Gastrocnemius medialis (tissue), 4 donors: ENCODE data around the gene GPR78. TPM values are rescaled to one million over a fixed set of nuclear protein-coding genes. Genes with fewer than 3 reads are reported as not detected.

Experiments used
- ATAC-seq, 2 donors: fragments of 150-250 bp; one replicate each; pipeline ENCODE4 v1.9.1; 2016
- DNase-seq, 2 donors: peaks; one replicate each; pipeline ENCODE4 v3.0.0-alpha.2; 2019
- H3K27ac ChIP-seq, 4 donors: fragments of 200-600 bp; sonication (generic); 1 replicate in 1 of 4; 2 replicates in 3 of 4; pipeline ENCODE4 v1.5.1; 2016 to 2018; ENCODE audit warnings: mild to moderate bottlenecking in 2 of 4, moderate library complexity in 1 of 4
- H3K27me3 ChIP-seq, 3 donors: fragments of 200-600 bp; sonication (generic) in 2 of 3; 1 replicate in 1 of 3; 2 replicates in 2 of 3; pipeline versions ENCODE4 v1.5.1 to v1.6.0; 2016 to 2019; ENCODE audit warnings: mild to moderate bottlenecking in 1 of 3, moderate library complexity in 1 of 3
- H3K36me3 ChIP-seq, 2 donors: fragments of 200-600 bp; sonication (generic) in 1 of 2; one replicate each; pipeline ENCODE4 v1.5.1; 2017 to 2018
- H3K4me1 ChIP-seq, 2 donors: fragments of 200-600 bp; sonication (generic) in 1 of 2; one replicate each; pipeline ENCODE4 v1.5.1; 2016 to 2017; ENCODE audit warnings: mild to moderate bottlenecking in 2 of 2
- H3K4me3 ChIP-seq, 4 donors: fragments of 200-600 bp; sonication (generic) in 3 of 4; 1 replicate in 1 of 4; 2 replicates in 3 of 4; pipeline ENCODE4 v1.5.1; 2016 to 2019; ENCODE audit warnings: mild to moderate bottlenecking in 2 of 4
- H3K9me3 ChIP-seq, 3 donors: fragments of 200-600 bp; sonication (generic) in 2 of 3; 1 replicate in 1 of 3; 2 replicates in 2 of 3; pipeline ENCODE4 v1.5.1; 2016 to 2019
- CTCF ChIP-seq, 5 experiments: fragments of 450-650 bp in 3 of 5; fragments of 200-600 bp in 2 of 5; sonication (generic) in 2 of 5; IDR thresholded peaks in 4 of 5; conservative IDR thresholded peaks in 1 of 5; 1 replicate in 4 of 5; 2 replicates in 1 of 5; pipeline ENCODE4 v1.5.1; 2016 to 2019; ENCODE audit warnings: antibody characterized with exemption in 5 of 5, mild to moderate bottlenecking in 3 of 5, moderate library complexity in 3 of 5
- POLR2A ChIP-seq, 2 donors: fragments of 450-650 bp; IDR thresholded peaks; one replicate each; pipeline ENCODE4 v1.6.1; 2017; ENCODE audit warnings: antibody characterized with exemption in 2 of 2, mild to moderate bottlenecking in 2 of 2, moderate library complexity in 2 of 2
- in situ Hi-C, 4 donors: fragments of 200-750 bp; cut with MboI; loops; one replicate each; pipeline versions ENCODE4 v1.15.0 to v1.8.0; 2017; ENCODE audit warnings: low sequenced_read_pairs in 4 of 4
- intact Hi-C: fragments of 100-400 bp; cut with DNase I; formaldehyde crosslinking; loops from one replicate; pipeline ENCODE4 v1.15.1; 2023; ENCODE audit warnings: low total_unique reads
- total RNA-seq, 4 donors: library from RNA; depleted of rRNA; stranded (reverse); fragments of >200 nt; gene quantifications; one replicate each; pipeline versions ENCODE4 v1.1.0 to v1.2.3, GENCODE V29; 2016

GPR78 gene
- total RNA-seq, 4 donors from 2014 or later = not detected

GRCh38 chr4:8588196-8588470, 7.9 kb downstream of the GPR78 start:
- TF ChIP-seq POLR2A (IDR thresholded peaks at IDR 0.05) = no peak
- no peak for DNase-seq
- Histone ChIP-seq H3K4me3 (no peak overlapping the region), H3K36me3 (no peaks in the 10 kb centered on the region), H3K9me3 (no peaks in the 10 kb centered on the region), H3K27ac (no peak overlapping the region), H3K27me3 (peaks cover 30 to 44% (median 41%) of the 10 kb centered on the region in 3 donors), H3K4me1 (no peaks in the 10 kb centered on the region)
- intact Hi-C loops = no loop called here
- ATAC-seq = no peak
- in situ Hi-C loops = no loop called here

GRCh38 chr4:8589336-8589735, 9.1 kb downstream of the GPR78 start:
- ATAC-seq = no peak
- no peak for TF ChIP-seq POLR2A (IDR thresholded peaks at IDR 0.05)
- no peak for TF ChIP-seq CTCF (IDR thresholded peaks at IDR 0.05 in 4 of 5, conservative IDR thresholded peaks at IDR 0.05 in 1 of 5)
- Histone ChIP-seq H3K27me3 (peaks cover 41 to 51% (median 48%) of the 10 kb centered on the region in 3 donors), H3K36me3 (no peaks in the 10 kb centered on the region), H3K9me3 (no peaks in the 10 kb centered on the region), H3K4me1 (no peaks in the 10 kb centered on the region), H3K4me3 (no peak overlapping the region), H3K27ac (no peak overlapping the region)
- intact Hi-C loops = no loop called here
- in situ Hi-C loops = no loop called here
- DNase-seq = no peak

- Histone ChIP-seq H3K27me3 (peaks cover 41 to 48% (median 46%) of the 10 kb centered on the region in 3 donors), H3K4me3 (no peak overlapping the region), H3K27ac (no peak overlapping the region), H3K9me3 (no peaks in the 10 kb centered on the region), H3K36me3 (no peaks in the 10 kb centered on the region), H3K4me1 (no peaks in the 10 kb centered on the region)
- intact Hi-C loops (loop anchor here (5.0 kb wide), 1 partner anchor 348 kb away; no protein-coding TSS in a partner anchor), in situ Hi-C loops (loop anchor here in 1 of 4 donors (10.0 kb wide), 1 partner anchor 125 kb away; no protein-coding TSS in a partner anchor)
- TF ChIP-seq POLR2A (IDR thresholded peaks at IDR 0.05) = no peak
- DNase-seq (no peak), ATAC-seq (no peak)
Observed at GRCh38 chr4:8589823-8590545, 9.8 kb downstream of the GPR78 start.

- no peak for TF ChIP-seq POLR2A (IDR thresholded peaks at IDR 0.05)
- no peak for TF ChIP-seq CTCF (IDR thresholded peaks at IDR 0.05 in 4 of 5, conservative IDR thresholded peaks at IDR 0.05 in 1 of 5)
- Histone ChIP-seq H3K4me3 (no peak overlapping the region), H3K36me3 (no peaks in the 10 kb centered on the region), H3K4me1 (no peaks in the 10 kb centered on the region), H3K9me3 (no peaks in the 10 kb centered on the region), H3K27me3 (peaks cover 39 to 48% (median 46%) of the 10 kb centered on the region in 3 donors), H3K27ac (no peak overlapping the region)
- in situ Hi-C loops = loop anchor here in 1 of 4 donors (10.0 kb wide), 1 partner anchor 126 kb away; no protein-coding TSS in a partner anchor
- ATAC-seq (no peak), DNase-seq (no peak)
- intact Hi-C loops = loop anchor here (5.0 kb wide), 1 partner anchor 348 kb away; no protein-coding TSS in a partner anchor
Observed at GRCh38 chr4:8590546-8590880, 10.3 kb downstream of the GPR78 start.

- in situ Hi-C loops = loop anchor here in 1 of 4 donors (10.0 kb wide), 1 partner anchor 126 kb away; no protein-coding TSS in a partner anchor
- ATAC-seq (no peak), DNase-seq (no peak)
- TF ChIP-seq CTCF (IDR thresholded peaks at IDR 0.05 in 4 of 5, conservative IDR thresholded peaks at IDR 0.05 in 1 of 5) = no peak
- no peak for TF ChIP-seq POLR2A (IDR thresholded peaks at IDR 0.05)
- Histone ChIP-seq H3K4me3 (no peak overlapping the region), H3K9me3 (no peaks in the 10 kb centered on the region), H3K27me3 (peaks cover 36 to 48% (median 45%) of the 10 kb centered on the region in 3 donors), H3K4me1 (no peaks in the 10 kb centered on the region), H3K36me3 (no peaks in the 10 kb centered on the region), H3K27ac (no peak overlapping the region)
- intact Hi-C loops = loop anchor here (5.0 kb wide), 1 partner anchor 349 kb away; no protein-coding TSS in a partner anchor
Observed at GRCh38 chr4:8591114-8591513, 10.9 kb downstream of the GPR78 start.
